Stimulated activated CD8-positive, alpha-beta memory T cell treated with anti-CD3 and anti-CD28 coated beads, Interleukin-15, amount 100 ng/mL, for 4 hours (primary cell): Measurements from ENCODE around the gene CDH23.

ENCODE experiments used
- DNase-seq, 2 donors: peaks; one replicate each; pipeline ENCODE4 v3.0.0-alpha.2; 2020; ENCODE audit warnings: low read depth in 2 of 2

The CDH23 gene

GRCh38 chr10:71622154-71622526 lies 225.4 kb downstream of the CDH23 start:
- DNase-seq, result no peak

GRCh38 chr10:71622616-71623015 lies 225.9 kb downstream of the CDH23 start:
- no peak for DNase-seq

GRCh38 chr10:71623098-71623985 lies 226.6 kb downstream of the CDH23 start:
- no peak for DNase-seq

DNA sequence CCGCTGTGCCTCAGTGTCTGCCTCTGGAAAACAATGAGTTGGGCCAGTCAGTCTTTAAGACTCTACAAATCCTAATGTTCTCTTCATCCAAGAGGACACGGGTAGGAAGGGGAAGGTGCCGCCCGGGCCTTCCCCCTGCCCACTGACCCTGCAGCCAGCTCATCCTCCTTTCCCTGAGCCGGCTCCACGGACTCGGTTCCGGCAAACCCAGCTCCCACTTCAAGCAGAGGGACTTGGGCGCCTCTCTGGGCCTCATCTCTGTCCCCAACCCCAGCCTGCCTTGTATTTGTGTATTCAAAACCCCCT lies 227.2 kb downstream of the CDH23 start:
- DNase-seq, result no peak

GRCh38 chr10:71625445-71626175 lies 228.9 kb downstream of the CDH23 start:
- DNase-seq, result no peak

DNA sequence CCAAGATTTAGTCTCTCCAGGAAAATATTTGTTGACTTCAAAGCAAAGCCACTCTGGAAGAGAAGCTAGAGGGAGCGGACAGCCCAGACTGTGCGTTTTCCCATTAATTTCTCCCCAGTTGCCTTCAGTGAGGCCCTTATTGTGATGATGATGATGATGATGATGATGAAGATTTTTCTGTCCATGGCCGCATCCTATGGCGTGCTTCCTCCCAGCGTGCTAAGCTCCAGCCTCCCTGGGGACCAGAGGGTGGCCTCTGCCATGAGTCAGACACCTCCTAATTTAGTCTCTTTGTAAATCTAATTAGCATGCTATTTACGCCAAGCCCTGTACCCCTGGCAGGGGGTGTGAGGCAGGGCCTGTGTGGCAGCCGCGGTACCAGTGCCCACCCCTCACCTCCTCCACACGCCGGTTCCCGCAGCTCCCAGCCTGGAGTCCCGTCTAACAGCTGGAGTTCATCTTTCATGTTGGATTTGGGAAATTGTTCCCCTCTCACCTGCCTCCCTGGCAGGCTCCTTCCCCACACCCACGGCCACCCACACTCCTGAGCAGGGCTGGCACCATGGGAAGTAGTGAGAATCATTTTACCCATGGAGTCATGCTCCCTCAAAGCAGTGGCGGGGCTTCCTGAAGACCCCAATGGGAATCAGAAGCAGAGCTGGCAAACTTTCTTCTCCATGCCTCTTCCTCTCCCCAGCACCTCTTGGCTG lies 230.7 kb downstream of the CDH23 start:
- DNase-seq, result no peak

- DNase-seq, result no peak
These were observed 231.2 kb downstream of the CDH23 start for GRCh38 chr10:71627956-71628355.

DNA sequence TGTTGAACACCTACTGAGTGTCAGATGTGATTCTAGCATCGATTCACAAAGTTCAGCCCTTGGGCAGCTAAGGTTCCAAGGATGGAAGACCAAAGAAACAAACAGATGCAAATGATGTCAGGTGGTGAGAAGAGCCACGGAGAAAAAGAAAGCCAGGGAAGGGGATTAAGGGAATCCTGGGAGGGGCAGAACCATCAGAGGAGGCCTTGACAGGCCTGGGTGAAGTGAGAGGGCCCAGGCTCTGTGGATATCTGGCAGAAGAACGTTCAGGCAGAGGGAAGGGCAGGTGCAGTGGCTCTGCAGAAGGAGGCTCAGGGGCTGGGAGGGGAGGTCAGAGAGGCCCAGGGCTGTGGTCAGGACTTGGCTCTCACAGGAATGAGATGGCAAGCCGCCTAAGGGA lies 232.4 kb downstream of the CDH23 start:
- no peak for DNase-seq

- no peak for DNase-seq
These were observed 233.4 kb downstream of the CDH23 start for GRCh38 chr10:71630168-71630567.

DNA sequence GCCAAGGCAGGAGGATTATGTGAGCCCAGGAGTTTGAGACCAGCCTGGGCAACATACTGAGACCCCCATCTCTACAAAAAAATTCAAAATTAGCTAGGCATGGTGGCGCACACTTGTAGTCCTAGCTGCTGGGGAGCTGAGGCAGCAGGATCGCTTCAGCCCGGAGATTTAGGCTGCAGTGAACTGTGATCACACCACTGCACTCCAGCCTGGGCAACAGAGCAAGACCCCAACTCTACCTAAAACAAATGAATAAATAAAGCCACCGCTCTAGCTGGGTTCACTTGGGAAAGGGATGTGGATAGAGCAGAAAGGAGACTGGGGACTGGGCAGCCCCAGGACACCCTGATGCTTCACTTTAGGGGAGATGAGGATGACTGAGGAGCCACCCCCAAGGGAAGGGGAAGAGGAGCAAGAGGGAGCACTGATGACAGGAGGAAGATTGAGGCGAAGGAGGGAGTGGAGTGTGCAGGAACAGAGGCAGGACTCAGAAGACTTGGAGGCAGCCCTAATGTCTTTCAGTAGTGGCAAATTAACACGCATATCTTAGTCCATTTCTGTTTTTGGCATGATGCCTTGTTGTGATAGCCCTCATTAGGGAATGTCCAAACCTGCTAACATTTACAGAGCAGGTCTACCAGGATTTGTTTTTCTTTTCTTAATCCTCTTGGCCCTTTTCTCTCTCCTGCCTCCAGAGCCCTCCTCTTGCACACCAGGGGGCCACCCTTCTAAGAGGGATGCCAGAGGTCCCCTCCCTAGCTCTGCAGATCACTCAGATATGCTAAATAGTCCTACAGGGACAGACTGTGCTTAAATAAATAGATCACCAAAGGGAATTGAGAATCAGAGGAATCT lies 234.5 kb downstream of the CDH23 start:
- DNase-seq, result no peak

GRCh38 chr10:71632200-71632820 lies 235.6 kb downstream of the CDH23 start:
- no peak for DNase-seq

GRCh38 chr10:71632896-71633600 lies 236.3 kb downstream of the CDH23 start:
- DNase-seq, result no peak

- no peak for DNase-seq
These were observed 237.2 kb downstream of the CDH23 start for GRCh38 chr10:71633920-71634319.

- DNase-seq, result no peak
These were observed 237.9 kb downstream of the CDH23 start for GRCh38 chr10:71634531-71635164.

DNA sequence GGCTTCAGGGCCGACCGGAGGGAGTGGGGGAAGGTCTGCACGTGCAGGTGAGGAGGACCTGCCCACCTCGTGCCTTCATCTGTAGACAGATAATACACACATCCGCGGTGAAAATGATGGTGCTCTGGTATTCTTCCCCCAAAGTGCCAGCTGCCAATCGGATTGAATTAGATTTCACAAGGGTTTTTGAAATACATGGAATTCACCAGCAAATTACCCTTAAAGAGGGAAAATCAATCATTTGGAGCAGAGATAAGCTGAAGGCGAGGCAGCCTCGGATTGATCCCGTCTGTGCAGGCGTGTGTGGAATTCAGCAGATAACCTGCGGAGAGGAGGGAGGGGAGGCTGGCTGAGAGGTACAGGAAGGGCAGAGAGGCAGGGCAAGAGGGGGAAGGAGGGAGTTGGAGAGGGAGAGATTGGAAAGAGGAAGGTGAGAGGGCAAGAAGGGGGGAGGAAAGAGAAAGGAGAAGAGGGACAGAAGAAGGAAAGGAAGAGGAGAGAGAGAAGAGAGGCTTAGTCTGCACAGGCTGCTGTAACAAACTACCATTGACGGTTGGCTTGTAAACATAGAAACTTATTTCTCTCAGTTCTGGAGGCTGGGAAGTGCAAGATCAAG lies 238.6 kb downstream of the CDH23 start:
- no peak for DNase-seq

DNA sequence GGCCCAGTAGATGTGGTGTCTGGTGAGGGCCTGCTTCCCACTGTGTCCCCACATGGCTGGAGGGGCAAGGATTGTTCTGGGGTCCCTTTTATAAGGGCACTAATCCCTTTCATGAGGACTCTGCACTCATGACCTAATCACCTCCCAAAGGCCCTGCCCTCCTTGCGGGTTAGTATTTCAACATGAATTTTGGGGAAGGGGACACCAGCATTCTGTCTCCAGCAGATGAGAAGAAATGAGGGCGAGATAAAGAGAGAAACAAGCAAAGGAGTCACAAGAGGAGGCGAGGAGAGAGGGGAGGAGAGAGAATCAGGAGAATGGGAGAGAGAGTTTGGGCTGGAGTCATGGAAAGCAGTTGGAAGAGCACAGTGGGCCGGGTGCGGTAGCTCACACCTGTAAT lies 239.1 kb downstream of the CDH23 start:
- DNase-seq, result no peak

DNA sequence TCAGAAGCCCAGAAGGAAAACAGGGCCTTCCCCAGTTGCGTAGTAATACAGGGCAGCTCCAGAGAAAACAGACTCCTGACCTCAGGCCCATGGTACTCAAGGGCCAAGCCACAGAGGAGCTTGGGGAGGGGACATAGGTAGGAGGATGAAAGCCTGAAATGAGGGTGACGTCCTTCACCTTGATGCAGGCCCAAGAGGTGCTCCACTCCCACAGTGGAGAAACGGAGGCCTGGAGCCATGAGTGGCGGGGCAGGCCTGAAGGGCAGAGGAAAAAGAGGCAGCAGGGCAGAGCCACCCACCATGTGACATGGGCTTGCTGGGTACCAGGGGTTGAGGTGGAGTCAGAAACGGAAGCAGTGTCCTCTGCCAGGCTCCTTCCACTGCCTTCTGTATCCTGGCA lies 239.9 kb downstream of the CDH23 start:
- DNase-seq, result no peak

DNA sequence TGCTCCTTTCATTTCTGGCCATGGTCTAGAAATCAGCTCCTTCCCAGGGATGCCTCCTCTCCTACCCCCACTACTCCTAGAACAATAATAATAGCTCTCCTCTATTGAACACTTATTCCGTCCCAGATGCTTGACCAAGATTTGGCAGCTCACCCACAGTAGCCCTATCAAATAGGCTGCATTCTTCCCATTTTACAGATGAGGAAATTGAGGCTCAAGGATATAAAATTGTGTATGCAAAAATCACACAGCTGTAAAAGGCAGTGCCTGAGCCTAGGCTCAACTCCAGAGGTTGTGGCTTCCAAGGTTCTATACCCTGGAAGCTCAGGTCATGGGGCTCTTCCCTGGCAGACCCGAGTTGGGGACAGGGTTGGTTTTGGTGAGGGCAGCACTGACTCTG lies 240.6 kb downstream of the CDH23 start:
- no peak for DNase-seq

DNA sequence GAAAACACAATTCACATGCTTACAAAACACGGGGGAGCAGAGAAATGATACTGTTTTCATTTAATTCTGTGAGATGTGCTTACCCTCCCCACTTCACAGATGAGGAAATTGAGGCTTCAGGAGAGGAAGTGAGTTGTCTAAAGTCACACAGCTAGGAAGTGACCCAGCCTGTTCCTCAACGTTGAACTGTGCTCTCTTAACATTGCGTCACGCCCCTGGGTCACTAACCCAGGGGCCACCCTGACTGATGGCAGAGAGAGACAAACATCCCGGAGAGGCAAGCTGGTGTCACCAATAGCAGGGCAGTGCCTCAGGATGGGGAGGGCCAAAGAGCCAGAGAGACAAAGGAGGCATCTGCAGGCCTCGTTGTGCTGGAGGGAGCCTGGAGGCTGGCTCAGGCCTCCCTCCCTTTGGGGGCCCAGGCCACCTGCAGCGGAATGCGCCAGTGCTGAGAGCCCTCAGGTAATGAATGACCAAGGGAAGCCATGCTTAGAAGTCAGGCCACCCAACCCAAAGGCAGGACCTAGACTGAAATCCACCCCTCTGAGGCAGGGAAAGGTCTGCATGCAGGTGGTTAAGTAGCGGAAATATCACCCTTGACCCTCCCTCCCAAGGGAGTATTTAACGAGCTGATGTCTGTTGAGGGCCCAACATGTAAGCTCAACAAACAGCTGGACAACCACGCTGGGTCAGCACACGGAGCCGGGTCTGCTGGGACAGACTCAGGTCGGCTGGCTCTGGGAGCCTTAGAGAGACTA lies 241.5 kb downstream of the CDH23 start:
- DNase-seq, result no peak
